GM18505 (cell line): ENCODE results near the gene PTPRM.
"Not testable (repeated sequence)": the region's sequence is repeated elsewhere in the genome, so short reads cannot be mapped to it uniquely, and the experiment has no call there.

Experiments
- ATAC-seq: cut with Tn5 transposase; IDR thresholded peaks from one replicate; pipeline ENCODE4 v1.9.1; 2021; ENCODE audit not compliant: unreplicated experiment
- POLR2A ChIP-seq: IDR thresholded peaks from 4 replicates; pipeline ENCODE4 v1.6.1; 2011; ENCODE audit warnings: borderline replicate concordance; ENCODE audit not compliant: insufficient read depth, insufficient read length; ENCODE audit errors: extremely low read depth

Gene PTPRM

DNA sequence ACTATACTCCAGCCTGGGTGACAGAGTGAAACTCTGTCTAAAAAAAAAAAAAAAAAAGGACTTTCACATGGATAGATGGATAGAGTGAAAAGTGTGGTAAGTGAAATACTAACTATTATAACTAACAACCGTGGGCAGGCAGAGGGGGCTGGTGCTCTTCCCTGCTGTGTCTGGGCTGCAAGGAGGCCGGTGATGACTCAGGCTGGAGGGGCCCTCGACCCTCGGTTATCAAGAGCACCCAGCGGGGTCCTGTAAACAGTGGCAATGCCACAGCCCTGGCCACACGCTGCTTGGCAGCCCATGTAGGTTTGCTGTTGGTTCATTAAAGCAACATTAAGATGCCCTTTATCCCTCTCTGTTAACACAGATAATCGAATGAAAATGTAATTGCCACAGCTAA, 857.4 kb downstream of the PTPRM start:
- no peak for ATAC-seq
- TF ChIP-seq POLR2A: no peak

DNA sequence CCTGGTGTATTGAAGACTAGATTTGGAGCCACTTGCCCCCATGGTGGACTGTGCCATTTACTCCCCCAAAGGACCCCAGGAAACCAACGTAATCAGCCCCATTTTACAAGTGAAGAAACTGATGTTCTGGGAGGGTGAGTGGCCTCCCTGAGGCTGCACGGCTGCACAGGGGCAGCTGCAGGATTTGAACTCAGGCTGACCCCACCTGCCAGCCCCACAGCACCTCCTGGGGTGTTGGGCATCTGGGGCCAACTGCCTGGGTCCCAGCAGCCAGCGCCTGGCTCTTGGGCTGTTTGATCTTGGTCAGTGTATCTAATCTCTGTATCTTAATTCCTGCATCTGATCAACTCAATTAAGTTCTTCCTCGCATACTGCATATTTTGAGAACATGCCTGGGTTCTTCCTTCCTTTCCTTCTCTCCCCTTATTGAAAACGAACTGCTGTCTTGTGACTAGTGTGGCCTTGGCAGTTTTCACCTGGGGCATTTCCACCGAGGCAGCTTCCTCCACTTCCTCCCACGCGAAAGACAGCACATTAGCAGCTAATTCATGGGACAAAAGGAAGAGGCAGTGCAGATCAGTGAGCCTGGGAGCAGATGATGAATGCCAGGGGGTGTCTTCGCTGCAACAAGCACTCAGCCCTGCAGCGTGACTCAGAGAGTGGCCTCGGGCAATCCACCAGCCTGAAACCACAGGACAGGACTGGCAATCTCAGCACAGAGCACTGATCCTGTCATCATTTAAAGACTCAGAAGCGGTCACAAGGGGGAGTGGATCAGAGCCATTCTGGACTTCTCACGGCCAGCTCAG, 858.0 kb downstream of the PTPRM start:
- ATAC-seq: no peak
- no peak for TF ChIP-seq POLR2A

GRCh38 chr18:8426401-8426800, 859.3 kb downstream of the PTPRM start:
- ATAC-seq: no peak
- no peak for TF ChIP-seq POLR2A

DNA sequence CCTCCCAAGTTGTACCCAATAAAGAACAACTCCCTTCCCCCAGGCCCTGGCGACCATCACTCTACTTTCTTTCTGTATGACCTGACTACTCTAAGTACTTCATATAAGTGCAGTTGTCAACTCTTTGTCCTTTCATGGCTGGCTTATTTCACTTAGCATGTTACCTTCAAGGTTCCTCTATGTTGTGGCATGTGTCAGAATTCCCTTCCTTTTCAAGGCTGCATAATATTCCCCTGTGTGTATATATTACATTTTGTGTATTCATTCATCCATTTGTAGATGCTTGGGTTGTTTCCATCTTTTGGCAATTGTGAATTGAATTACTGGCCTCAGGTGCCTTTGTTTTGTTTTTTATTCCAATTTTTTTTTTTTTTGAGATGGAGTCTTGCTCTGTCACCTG, 860.2 kb downstream of the PTPRM start:
- TF ChIP-seq POLR2A: no peak

GRCh38 chr18:8428951-8429350, 861.8 kb downstream of the PTPRM start:
- TF ChIP-seq POLR2A: no peak
- no peak for ATAC-seq

More for the DNA sequence above, 860.2 kb downstream of the PTPRM start:
- no peak for ATAC-seq

GRCh38 chr18:8431036-8431435, 863.9 kb downstream of the PTPRM start:
- no peak for ATAC-seq
- no peak for TF ChIP-seq POLR2A

GRCh38 chr18:8433323-8433722, 866.2 kb downstream of the PTPRM start:
- no peak for ATAC-seq

DNA sequence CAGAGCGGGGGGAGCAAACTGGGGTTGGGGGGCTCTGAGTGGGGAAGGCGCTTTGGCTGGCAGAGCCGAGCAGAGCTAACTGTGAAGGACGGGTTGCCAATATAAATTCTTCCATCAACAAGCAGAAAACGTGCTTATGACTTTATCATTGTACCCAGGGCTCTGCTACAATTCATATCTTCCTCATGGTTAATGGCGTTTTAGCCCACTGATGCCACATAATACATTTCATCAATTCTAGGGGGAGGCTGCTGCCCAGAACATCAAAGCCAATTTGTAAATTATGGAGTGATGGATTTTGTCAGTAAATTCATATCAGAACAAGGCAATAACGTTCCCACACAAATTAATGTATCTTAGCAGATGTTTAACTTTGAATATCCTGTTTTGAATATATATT, 866.7 kb downstream of the PTPRM start:
- TF ChIP-seq POLR2A: no peak
- no peak for ATAC-seq

More at GRCh38 chr18:8433323-8433722, 866.2 kb downstream of the PTPRM start:
- TF ChIP-seq POLR2A: no peak

DNA sequence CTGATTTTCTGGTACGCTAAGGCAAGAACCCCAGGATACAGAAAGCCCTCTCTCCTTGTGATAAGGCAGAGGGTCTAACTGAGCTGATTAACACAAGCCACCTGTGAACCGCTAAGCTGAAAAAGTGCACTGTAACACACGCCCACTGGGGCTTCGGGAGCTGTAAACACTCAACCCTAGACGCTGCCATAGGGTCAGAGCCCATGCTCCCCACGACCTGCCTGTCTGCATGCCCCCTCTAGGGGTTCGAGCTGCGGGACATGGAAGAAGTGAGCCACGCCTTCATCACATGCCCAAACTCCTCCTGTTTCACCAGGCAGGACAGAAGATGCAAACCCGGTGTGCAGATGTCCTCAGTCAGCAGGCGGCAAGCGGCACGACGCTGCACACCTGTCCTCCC, 868.3 kb downstream of the PTPRM start:
- no peak for TF ChIP-seq POLR2A
- no peak for ATAC-seq

- no peak for TF ChIP-seq POLR2A
- no peak for ATAC-seq
These were observed 871.9 kb downstream of the PTPRM start for GRCh38 chr18:8439055-8439454.

DNA sequence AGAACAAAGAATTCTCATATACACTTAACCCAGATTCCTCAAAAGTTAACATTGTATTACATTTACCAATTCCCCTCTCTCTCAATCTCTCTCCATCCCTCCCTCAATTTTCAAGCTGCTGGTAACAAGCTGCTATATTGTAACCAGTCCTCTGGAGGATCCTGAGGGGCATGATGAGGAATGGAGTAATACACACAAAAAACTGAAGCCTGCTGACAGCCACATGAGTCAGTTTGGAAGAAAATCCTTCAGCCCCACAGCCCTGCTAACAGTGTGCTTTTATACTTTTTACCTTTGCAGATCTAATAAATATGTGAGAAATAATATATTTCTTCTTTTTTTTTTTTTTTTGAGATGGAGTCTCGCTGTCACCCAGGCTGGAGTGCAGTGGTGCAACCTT, 876.4 kb downstream of the PTPRM start:
- no peak for TF ChIP-seq POLR2A
- ATAC-seq: no peak

DNA sequence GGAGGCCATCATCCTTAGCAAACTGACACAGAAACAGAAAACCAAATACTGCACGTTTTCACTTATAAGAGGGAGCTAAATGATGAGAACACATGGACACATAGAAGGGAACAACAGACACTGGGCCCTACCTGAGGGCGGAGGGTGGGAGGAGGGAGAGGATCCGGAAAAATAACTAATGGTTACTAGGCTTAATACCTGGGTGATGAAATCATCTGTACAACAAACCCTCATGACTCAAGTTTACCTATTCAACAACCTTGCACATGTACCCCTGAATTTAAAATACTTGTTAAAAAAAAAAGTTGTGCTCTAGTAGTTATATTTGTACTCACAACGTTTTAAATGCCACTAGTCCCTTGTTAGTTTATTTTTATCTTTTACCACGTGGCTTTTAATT, 879.8 kb downstream of the PTPRM start:
- ATAC-seq: not testable (repeated sequence)

- ATAC-seq: no peak
- no peak for TF ChIP-seq POLR2A
These were observed 881.0 kb downstream of the PTPRM start for GRCh38 chr18:8448130-8448529.

DNA sequence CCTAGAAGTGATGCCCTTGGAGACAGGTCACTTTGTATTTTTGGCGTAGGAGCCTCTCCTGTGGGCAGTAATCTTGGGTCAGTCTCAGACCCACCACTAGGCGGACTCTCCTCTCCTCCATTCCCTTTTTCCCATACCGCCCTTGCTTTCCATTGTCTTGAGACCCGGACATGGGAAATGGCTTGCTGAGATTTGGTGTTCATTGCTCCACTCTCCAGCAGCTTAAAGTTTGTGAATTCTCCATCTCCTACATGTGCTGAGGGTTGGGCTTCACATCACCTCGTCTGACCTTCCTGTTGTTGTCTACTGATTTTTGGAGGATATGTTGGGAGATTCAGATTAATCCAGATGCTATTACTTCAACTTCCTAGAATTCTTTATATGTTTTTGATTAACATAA, 882.9 kb downstream of the PTPRM start:
- no peak for ATAC-seq
- no peak for TF ChIP-seq POLR2A
